Left ventricle myocardium inferior (tissue), 1 donor: ENCODE results near the gene TXNDC2. TPM values are rescaled to one million over a fixed set of nuclear protein-coding genes. Genes with fewer than 3 reads are reported as not detected.

Source experiments
- DNase-seq: peaks from one replicate; pipeline ENCODE4 v3.0.0-alpha.2; 2020
- H3K27ac ChIP-seq: fragments of 200-600 bp; replicated peaks from 2 replicates; pipeline ENCODE4 v1.8.0; 2021
- H3K27me3 ChIP-seq: fragments of 200-600 bp; 2 replicates; pipeline ENCODE4 v1.8.0; 2021; ENCODE audit warnings: low read depth
- H3K36me3 ChIP-seq: fragments of 200-600 bp; 2 replicates; pipeline ENCODE4 v1.8.0; 2021
- H3K4me1 ChIP-seq: fragments of 200-600 bp; 2 replicates; pipeline ENCODE4 v1.8.0; 2021
- H3K4me3 ChIP-seq: fragments of 200-600 bp; 2 replicates; pipeline ENCODE4 v1.8.0; 2021; ENCODE audit warnings: mild to moderate bottlenecking, moderate library complexity
- H3K9me3 ChIP-seq: fragments of 200-600 bp; replicated peaks from 2 replicates; pipeline ENCODE4 v1.8.0; 2021
- CTCF ChIP-seq: fragments of 200-600 bp; IDR thresholded peaks from 2 replicates; pipeline ENCODE4 v1.8.0; 2021; ENCODE audit warnings: antibody characterized with exemption, mild to moderate bottlenecking, borderline replicate concordance
- intact Hi-C: fragments of 100-400 bp; cut with micrococcal nuclease; formaldehyde crosslinking; loops from one replicate; pipeline ENCODE4 v1.11.0; 2022
- total RNA-seq: library from RNA; stranded (reverse); fragmentation: NEBNext Ultra II Directional; extraction: Animal tissue kit (Norgen Biotek cat#: 25700); gene quantifications from one replicate; pipeline ENCODE4 v1.2.1, GENCODE V29; 2021
- donor health status: DM: no; HTN: yes; CAD: no; lungs with severe emphysema.

Gene TXNDC2
- total RNA-seq, 1 donor from 2014 or later: not detected

- H3K27me3 ChIP-seq: no peaks in the 10 kb centered on the region
- no peak for TF ChIP-seq CTCF
- intact Hi-C loops: no loop called here
- no peak overlapping the region for H3K27ac ChIP-seq
- no peaks in the 10 kb centered on the region for H3K9me3 ChIP-seq
- peaks cover 34% of the 10 kb centered on the region for H3K36me3 ChIP-seq
- H3K4me3 ChIP-seq: no peak overlapping the region
- peaks cover 77% of the 10 kb centered on the region for H3K4me1 ChIP-seq
- DNase-seq: no peak
Measured at GRCh38 chr18:9931678-9932077, 45.9 kb downstream of the TXNDC2 start.

- H3K36me3 ChIP-seq: peaks cover 56% of the 10 kb centered on the region
Measured at GRCh38 chr18:9933865-9934264, 48.1 kb downstream of the TXNDC2 start.

GRCh38 chr18:9934274-9934673, 48.5 kb downstream of the TXNDC2 start:
- H3K4me1 ChIP-seq: peaks cover 51% of the 10 kb centered on the region

More at GRCh38 chr18:9933865-9934264, 48.1 kb downstream of the TXNDC2 start:
- no peak for DNase-seq
- Histone ChIP-seq H3K27ac (no peak overlapping the region), H3K27me3 (no peaks in the 10 kb centered on the region), H3K4me1 (peaks cover 55% of the 10 kb centered on the region), H3K4me3 (no peak overlapping the region), H3K9me3 (no peaks in the 10 kb centered on the region)
- TF ChIP-seq CTCF: no peak
- intact Hi-C loops: no loop called here

More at GRCh38 chr18:9934274-9934673, 48.5 kb downstream of the TXNDC2 start:
- no peak overlapping the region for H3K4me3 ChIP-seq
- intact Hi-C loops: no loop called here
- H3K27ac ChIP-seq: no peak overlapping the region
- no peaks in the 10 kb centered on the region for H3K9me3 ChIP-seq
- H3K27me3 ChIP-seq: no peaks in the 10 kb centered on the region
- no peak for TF ChIP-seq CTCF
- peaks cover 59% of the 10 kb centered on the region for H3K36me3 ChIP-seq
- DNase-seq: no peak

Other genes with a start within 250 kb of the TXNDC2 start
- gene RAB31, start 177.7 kb upstream of the TXNDC2 start, total RNA-seq: 12.0 TPM
- gene VAPA, start 28.0 kb downstream of the TXNDC2 start, total RNA-seq: 208 TPM